GM18498 (cell line): ENCODE data around the gene MATN1.

Experiments
- ATAC-seq: cut with Tn5 transposase; IDR thresholded peaks from one replicate; pipeline ENCODE4 v1.9.1; 2021; ENCODE audit warnings: mild to moderate bottlenecking, moderate library complexity; ENCODE audit not compliant: unreplicated experiment

MATN1 gene

DNA sequence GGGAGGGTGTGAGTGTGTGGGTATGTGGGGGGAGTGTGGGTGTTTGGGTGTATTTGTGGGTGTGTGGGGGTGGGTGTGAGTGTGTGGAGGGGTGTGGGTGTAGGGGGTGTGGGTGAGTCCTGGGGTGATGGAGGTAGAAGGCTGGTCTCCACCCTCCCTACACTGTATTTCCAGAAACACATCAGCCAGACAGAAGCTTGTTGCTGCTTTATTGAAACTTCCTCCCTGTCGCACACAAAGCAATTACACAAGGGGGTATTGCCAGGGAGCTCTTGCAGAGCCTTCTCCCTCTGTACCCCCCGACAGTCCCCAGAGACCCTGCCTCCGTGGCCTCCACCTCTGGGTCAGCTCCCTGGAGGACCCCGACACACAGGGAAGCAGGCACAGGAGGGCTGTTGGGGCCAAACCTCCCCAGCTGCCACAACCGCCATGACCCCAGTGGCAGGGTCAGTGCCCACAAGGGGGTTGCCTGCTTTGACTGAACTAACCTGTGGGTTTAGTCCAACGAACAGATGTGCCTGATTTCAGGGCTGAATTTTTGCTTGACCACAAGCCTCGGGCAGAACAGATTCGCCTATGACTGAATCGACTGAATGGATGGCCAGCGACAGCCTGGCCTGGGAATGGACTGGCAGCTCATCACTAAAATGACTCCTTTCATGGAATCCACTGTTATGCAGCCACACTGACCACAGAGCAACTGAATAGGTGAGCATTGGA lies 9.1 kb upstream of the MATN1 start:
- ATAC-seq, result peak; percentile 41

DNA sequence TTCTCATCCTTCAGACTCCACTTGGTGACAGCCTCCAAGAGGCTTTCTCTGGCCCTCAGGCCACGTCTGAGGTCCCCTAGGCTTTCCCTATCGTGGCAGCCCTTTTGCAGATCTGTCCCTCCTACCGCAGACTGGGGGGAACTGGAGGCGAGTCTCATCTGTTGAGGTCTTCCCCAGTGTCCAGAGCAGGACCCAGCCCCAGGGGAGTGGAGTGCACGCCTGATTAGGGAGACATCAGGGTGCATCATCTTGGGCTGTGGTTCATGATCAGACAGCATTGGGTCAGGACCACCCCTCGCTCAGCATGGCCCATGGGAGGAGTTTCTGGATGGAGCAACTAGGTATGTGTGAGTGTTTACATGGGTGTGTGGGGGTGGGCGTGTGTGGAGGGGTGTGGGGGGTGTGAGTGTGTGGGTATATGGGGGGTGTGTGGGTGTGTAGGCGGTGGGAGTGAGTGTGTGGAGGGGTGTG lies 8.5 kb upstream of the MATN1 start:
- ATAC-seq, result no peak

DNA sequence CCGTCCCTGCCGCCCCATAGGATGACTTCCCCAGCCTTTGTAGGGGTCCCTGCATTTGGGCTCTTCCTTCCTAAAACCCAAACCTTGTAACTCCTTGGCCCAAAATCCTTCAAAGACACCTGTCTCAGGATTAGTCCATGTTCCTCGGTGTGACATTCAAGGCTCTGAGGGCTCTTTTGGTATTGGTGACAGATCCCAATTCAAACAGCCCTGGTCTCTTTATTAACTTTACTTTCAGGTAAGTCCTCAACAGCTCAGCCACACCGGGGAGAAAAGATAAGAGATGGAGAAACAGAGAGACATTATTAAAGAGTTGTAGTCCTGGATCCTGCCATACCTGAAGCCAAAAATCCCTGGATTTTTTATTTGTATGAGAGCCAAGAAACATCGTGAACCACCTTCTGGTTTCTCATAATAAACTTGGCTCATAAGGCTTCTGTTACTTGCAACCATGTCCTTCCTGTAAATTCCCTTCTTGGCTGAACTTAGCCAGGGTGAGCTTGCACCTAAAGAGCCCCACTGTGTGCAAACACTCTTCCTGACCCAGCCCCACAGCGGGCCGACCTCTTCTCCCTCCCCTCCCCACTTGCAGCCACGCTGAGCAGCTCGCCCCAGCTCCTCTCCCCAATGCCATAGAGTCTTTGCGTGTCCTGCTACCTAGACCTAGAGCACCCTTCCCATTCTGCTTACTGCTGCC lies 7.9 kb upstream of the MATN1 start:
- no peak for ATAC-seq

DNA sequence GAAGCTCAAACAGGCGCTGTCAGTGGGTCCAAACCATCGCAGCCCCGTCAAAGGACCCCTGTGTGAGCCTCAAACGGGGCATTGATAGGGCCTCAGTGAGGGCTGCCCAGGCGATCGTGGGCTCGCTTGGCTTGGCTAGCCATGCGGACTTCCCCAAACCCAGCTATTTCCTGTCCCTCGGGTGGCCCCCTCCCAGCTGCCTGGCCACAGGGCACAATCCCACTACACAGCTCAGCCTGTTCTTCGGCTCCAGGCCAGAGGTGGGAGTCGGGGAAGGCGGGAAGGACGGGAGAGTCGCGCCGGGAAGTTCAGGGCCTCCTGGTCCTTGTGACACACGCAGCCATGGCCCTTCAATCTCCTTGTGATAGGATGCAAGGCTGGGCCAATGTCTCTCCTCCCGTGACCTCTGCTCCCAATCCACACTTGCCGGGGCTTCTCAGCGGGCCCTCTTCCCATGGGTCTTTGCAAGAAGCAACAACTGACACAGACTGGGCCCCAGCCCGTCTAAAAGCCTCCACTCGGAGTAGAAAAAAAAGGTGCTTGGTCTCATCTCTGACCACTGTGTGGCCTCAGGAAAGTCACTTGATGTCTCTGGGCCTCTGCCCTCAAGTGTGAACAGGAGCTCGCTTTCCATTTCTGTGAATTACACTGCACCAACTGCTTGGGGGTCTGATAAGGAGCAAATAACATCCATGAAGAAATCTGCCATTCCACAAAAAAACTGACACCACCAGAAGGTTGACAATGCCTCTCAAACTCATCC lies 7.1 kb upstream of the MATN1 start:
- no peak for ATAC-seq

DNA sequence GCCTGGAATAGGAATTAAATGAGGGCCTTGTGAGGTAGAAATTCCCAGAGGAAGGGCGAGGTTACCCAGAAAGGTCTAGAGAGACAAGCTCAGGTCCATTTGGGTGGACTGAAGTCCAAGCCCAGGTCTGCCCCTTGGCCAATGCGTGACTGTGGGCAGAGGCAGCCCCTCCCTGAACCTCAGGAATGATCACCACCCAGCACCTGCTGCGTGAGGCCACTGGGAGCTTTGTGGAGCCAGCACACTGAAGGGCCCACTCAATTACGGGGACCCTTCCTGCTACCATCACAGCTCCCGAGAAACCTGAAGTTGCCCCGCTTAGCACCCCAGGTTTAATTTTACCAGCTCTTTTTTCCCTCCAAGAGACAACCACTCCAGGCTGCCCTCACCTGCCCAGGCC lies 6.5 kb upstream of the MATN1 start:
- ATAC-seq, result no peak

DNA sequence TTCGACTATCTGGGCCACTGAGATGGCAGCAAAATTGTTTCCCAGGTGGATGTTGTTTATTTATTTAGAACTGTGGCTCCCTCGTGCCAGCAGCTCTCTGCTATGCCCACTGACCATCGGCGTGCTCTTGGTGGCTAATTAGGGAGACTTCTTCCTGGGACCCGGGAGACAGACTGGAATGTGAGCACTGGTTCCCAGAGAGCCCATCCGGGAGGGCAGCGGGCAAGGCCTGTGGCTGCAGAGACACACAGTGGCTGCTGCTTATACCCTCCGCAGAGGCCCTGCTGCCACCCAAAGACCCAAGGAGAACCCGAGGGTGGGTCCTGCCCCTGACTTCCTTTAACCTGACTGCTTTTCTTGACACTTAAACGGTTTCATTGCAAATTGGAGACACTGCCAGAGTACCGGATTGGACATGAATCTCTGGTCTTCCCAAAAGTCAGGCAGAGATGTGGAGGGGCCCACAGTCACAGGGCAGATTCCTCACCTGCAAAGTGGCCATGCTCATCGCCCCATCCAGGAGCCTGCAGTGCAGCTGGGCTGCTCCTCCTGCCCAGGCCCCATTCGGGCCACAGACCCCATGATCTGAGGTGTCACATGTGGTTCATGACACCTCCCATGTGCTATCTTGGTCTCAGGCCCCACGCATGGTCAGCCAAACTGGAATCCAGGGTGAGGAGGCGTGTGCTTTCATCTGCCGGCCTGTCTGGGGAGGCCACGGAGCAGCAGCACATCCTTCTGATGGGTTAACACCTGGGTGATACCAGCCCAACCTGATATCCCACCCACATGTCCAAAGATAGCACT lies 5.7 kb upstream of the MATN1 start:
- no peak for ATAC-seq

DNA sequence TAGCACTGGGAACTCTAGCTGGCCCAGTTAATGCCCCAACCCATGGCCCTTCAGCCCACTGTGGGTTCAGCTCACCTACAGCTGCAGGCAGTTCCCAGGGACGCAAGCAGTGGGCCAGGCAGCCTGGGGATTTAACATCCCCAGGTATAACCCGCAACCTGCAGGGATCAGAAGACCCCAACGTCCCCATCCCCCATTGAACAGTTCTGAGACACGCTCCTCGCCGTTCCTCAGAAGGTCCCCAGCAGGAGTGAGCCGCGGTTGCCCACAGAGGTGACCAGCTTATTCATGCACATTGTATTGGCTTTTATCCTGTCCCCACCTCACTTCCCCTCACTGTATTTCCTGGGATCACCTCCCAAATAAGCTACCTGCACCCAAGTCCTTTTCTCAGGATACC lies 5.0 kb upstream of the MATN1 start:
- no peak for ATAC-seq

DNA sequence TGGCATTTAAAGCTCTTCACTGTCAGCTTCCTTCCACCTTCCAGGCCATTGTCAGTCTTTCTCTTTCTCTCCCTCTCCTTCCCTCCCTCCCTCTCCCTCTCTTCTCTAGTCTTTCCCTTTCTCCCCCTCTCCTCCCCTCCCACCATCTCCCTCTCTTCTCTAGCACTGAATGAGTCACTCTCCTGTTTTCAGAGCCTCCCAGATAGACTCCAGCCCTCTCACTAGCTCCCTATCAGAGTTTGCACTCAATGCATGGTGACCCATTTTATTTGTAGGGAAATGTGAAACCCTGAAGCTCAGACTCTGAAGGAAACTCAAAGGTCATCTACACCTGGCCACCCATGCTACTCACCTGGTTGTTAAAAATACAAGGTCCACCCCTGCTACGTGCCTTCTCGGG lies 4.4 kb upstream of the MATN1 start:
- no peak for ATAC-seq

DNA sequence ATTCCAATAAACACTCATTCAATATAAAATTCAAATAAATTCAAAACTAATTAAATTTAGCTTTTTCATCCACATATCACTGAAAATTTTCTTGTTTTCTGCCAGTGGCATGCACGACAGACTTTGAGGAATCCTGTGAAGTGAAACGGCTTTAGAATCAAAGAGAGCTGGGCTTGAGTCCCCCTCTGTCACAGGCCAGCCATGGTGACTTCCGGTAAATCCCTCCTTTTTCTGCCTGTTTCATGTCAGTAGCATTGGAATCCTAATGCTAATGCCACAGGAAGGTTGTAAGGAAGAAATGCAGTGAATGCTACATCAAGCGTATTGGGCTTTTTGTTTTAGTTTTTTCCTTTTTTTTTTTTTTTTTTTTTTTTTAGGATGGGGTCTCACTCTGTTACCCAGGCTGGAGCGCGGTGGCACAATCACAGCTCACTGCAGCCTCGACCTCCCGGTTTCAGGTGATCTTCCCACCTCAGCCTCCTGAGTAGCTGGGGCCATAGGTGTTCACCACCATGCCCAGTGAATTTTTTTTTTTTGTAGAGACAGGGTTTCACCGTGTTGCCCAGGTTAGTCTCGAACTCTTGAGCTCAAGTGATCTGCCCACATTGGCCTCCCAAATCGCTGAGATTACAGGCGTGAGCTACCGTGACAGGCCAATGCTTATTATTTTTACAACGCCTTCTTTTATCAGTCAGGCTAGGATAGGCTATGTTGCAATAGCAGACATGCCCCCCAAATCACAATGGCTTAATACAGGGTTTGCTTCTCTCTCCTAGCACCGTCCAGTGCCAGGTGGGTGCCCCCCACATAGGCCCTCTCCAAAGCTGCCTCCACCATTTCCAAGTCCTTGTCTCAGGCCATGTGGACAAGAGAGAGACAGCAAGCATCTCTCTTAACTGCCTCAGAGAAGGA lies 3.6 kb upstream of the MATN1 start:
- no peak for ATAC-seq

DNA sequence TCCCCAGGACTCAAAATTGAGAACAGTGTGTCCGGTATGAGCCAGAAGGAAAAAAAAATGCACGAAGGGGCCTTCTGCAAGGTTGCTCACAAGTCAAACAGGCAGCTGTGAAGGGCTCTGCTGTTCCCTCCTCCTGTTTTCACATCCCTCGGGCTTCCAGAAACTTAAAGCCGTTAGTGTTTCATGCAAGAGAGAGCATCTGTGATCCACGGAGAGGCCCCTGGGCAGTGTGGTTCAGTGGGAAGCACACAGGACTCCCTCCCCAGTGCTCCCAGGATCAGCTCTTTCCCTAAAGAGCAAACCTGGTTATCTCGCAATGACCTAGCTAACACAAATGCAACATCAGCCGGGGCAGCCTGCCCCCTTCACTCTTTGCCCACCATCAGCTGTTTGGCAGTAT lies 2.9 kb upstream of the MATN1 start:
- no peak for ATAC-seq

DNA sequence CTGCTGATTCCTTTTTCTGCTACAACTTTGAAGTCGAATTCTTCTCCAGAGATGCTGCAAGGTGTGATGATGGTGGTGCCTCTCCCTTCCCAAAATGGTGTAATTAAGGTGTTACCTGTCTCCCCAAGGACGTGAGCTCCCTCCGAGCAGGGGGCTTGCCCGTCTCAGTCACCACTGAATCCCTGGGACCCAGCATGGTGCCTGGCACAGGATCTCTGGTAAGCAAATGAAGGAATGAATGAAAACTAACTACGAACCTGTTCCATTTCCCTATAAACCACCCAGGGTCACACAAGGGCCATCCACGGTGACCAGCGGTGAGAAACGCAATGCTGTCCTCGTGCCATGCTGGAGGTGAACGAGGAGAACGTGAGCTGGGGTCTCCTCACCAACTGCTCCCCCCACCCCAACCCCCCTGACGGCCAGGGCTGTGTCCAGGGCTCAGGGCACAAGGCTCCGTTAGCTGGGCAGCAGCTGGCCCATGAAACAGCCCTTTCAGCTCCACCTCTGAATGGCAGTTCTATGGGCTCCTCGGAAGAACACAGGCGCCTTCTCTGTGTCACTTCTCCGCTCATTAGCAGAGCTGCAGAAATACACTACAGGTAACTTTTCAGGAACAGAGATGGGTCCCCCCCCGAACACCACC lies 2.2 kb upstream of the MATN1 start:
- no peak for ATAC-seq

DNA sequence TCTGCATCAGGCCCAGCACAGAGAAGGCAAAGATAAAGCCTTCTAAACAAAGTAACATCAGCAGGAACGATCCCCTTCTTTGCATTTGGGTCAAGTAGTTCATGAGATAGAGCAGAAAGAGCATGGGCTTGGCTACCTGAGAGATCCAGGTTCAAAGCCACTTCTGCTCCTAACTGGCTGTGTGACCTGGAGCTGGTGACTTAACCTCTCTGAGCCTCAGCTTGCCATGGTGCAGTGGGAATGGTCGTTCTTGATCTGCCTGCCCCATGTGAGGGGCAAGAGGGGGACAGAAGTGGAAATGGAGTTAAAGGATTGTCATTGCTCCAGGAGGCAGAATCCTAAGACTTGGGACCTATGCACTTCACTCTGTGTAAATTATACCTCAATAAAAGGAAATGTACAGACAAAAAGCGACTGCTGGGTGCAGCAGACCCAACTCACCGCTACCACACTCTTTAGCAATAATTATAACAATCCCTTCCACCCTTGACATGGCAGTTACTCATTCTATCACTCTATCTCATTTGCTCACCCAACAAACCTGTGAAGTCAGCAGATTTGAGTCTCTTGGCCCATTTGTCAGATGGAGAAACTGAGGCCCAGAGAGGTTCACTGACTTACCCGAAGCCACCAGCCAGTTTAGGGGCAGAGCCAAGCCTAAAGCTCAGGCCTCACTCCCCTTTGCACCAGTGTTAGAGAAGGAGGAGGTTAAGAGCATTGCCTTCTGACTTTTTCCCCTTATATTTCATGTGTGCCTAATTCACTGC lies 1.5 kb upstream of the MATN1 start:
- no peak for ATAC-seq

DNA sequence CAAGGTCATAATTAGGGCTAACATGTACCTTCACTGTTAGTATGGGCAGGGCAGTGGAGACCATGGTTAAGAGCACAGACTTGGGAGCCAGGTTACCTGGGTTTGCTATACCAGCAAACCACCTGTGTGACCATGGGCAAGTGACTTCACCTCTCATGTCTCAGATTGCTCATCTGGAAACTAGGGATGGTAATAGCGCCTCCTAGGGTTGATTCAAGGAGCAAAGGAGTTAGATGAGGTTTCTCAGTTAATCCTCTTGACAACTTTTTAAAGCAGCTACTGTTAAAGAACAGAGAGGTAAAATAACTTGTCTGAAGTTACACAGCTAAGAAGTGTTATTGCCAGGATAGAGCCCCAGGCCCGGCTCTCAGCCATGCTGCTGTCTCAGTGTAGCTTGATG lies 790 bp upstream of the MATN1 start:
- ATAC-seq, result no peak

DNA sequence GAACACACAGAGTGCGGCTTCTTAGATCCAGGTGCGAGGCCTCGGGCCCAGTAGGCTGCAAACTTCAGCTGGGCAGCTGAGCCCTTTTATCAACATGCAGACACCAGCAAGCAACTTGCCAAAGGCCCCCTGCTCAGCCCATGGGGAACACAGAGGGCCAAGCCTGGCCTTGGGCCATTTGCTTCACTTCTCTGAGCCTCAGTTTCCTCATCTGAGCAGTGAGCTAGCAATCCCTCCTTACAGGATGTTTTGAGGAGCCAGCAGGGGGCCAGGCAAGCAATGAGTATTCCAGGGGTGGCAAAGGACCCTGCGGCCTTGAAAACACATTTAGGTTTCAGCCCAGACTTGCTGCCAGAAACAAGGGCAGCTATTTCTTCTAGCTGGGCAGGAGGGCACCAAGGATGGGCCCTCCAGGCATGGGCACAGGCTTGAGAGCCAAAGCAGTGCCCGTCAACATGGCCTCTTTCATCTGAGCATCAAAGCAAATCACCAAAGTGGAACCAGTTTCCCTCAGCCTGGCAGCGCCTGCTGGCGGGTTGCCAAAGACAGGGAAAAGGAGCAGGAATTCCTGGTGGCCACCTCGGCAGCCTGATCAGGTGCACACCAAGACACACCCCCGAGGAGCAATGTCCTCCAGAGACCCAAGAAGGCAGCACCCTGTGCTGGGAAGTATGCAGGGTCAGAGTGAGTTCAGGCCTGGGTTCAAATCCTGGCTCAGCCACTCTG lies 1.4 kb downstream of the MATN1 start:
- no peak for ATAC-seq

DNA sequence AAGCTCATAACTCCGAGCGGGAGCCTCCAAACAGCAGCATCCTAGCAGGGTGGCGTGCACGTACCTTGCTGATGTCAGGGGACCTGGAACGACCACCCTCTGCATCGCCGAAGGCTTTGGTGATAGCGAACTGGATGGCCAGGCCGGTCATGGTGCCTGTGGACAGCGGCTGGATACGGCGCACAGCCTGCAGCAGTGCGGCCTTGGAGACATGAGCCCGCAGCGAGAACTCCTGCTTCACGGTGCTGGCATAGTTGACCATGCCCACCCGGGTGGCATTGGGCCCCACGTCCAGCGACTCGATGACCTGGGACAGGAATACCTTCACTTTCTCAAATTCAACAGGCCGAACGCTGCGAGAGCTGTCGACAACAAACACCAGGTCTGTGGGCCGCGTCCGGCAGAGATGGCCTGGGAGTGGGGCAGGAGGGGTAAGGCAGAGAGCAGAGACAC lies 2.0 kb downstream of the MATN1 start:
- ATAC-seq, result no peak

DNA sequence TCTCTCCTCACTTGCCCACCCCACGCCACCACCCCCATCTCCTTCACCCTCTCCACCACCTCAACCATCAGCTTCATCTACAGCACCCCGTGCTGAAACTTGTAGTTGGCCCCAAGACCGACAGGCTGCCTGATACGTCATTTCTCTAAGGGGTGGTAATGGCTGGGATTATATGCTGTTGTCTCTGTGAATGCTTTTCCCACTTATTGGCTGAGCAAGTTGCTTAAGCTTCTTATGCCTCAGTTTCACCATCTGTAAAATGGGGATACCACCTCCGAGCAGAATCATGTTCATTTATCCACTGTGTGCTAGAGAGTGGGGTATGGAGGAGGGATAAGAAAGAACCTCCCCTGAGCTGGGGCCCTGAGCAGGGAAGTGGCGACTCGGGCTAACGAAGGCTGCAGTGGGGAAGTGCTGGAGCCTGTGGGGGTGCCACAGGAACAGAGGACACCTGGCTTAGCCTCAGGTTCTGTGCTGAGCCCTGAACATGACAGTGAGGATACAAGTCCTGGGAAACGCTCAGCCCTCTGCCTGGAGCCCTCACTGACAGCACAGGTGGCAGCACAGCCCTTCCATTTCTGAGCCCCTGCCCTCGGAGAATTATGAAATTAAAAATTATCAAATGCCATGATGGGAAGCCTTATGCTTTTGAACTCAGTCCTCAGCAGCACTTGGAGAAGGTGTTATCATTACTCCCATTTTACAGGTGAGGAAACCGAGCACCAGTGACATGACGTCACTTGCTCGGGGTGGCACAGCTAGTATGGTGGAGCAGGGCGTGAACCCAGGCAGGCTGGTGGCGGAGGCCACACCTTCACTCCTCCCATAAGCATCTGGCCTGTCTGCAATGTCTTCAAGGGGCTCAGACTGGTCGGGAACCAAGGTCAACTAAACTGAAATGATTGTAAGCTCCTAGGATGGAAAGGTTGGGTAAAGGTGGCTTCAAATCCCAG lies 2.8 kb downstream of the MATN1 start:
- ATAC-seq, result no peak
